ENCODE data around the gene AMDHD2.
A peak's percentile ranks its signal among the peaks of the same experiment; 100 is the strongest.
"Not testable (repeated sequence)": the region's sequence is repeated elsewhere in the genome, so short reads cannot be mapped to it uniquely, and the experiment has no call there.

Gene AMDHD2

GRCh38 chr16:2475413-2476344, 44.5 kb upstream of the AMDHD2 start:
- intact Hi-C loops (cut with DNase I; ENCODE audit: low total_unique reads): loop anchor here (10.0 kb wide), 1 partner anchor 131 kb away; the partner anchor contains the start of gene ABCA3
- peaks cover 6 to 29% of the 10 kb centered on the region in 2 donors for H3K27me3 ChIP-seq
- no peak for DNase-seq
- H3K27ac ChIP-seq: peak overlapping the region in 1 of 2 donors; percentile 44
- no peak for TF ChIP-seq CTCF (IDR thresholded peaks at IDR 0.05)
- peak overlapping the region; percentile 74 to 78 for H3K4me3 ChIP-seq
- no peaks in the 10 kb centered on the region for H3K9me3 ChIP-seq
- H3K4me1 ChIP-seq: peaks cover 6 to 49% (median 38%) of the 10 kb centered on the region in 4 donors
- no peaks in the 10 kb centered on the region for H3K36me3 ChIP-seq

- no peak for TF ChIP-seq CTCF (IDR thresholded peaks at IDR 0.05)
- H3K36me3 ChIP-seq: no peaks in the 10 kb centered on the region
- no peak overlapping the region for H3K4me3 ChIP-seq
- H3K27ac ChIP-seq: no peak overlapping the region
- intact Hi-C loops (cut with DNase I; ENCODE audit: low total_unique reads): loop anchor here (10.0 kb wide), 1 partner anchor 132 kb away; the partner anchor contains the start of gene ABCA3
- H3K9me3 ChIP-seq: no peaks in the 10 kb centered on the region
- H3K27me3 ChIP-seq: peaks cover under 1 to 23% of the 10 kb centered on the region in 2 donors
- DNase-seq: no peak
- peaks cover 0 to 42% (median 32%) of the 10 kb centered on the region in 4 donors for H3K4me1 ChIP-seq
Observed at GRCh38 chr16:2476345-2476720, 43.8 kb upstream of the AMDHD2 start.

- no peak for TF ChIP-seq CTCF (IDR thresholded peaks at IDR 0.05)
- Histone ChIP-seq H3K4me3 (no peak overlapping the region), H3K9me3 (no peaks in the 10 kb centered on the region), H3K27me3 (peaks cover 0 to 19% of the 10 kb centered on the region in 2 donors), H3K36me3 (no peaks in the 10 kb centered on the region), H3K27ac (no peak overlapping the region), H3K4me1 (peaks cover 0 to 38% (median 28%) of the 10 kb centered on the region in 4 donors)
- intact Hi-C loops (cut with DNase I; ENCODE audit: low total_unique reads): loop anchor here (10.0 kb wide), 1 partner anchor 132 kb away; the partner anchor contains the start of gene ABCA3
- no peak for DNase-seq
Observed at GRCh38 chr16:2476741-2477140, 43.4 kb upstream of the AMDHD2 start.

- peaks cover 0 to 13% of the 10 kb centered on the region in 2 donors for H3K27me3 ChIP-seq
- intact Hi-C loops (cut with DNase I; ENCODE audit: low total_unique reads): loop anchor here (10.0 kb wide), 1 partner anchor 133 kb away; the partner anchor contains the start of gene ABCA3
- H3K27ac ChIP-seq: no peak overlapping the region
- TF ChIP-seq CTCF (IDR thresholded peaks at IDR 0.05): no peak
- DNase-seq: no peak
- peaks cover 0 to 37% (median 26%) of the 10 kb centered on the region in 4 donors for H3K4me1 ChIP-seq
- H3K36me3 ChIP-seq: no peaks in the 10 kb centered on the region
- no peaks in the 10 kb centered on the region for H3K9me3 ChIP-seq
- no peak overlapping the region for H3K4me3 ChIP-seq
Observed at GRCh38 chr16:2477327-2477726, 42.8 kb upstream of the AMDHD2 start.

- Histone ChIP-seq H3K36me3 (no peaks in the 10 kb centered on the region), H3K4me3 (no peak overlapping the region), H3K27me3 (peaks cover 0 to 3% of the 10 kb centered on the region in 2 donors), H3K9me3 (no peaks in the 10 kb centered on the region), H3K27ac (no peak overlapping the region), H3K4me1 (peaks cover 0 to 39% (median 27%) of the 10 kb centered on the region in 4 donors)
- intact Hi-C loops (cut with DNase I; ENCODE audit: low total_unique reads): loop anchor here (10.0 kb wide), 1 partner anchor 133 kb away; the partner anchor contains the start of gene ABCA3
- DNase-seq: no peak
- TF ChIP-seq CTCF (IDR thresholded peaks at IDR 0.05): no peak
Observed at GRCh38 chr16:2478279-2478678, 41.9 kb upstream of the AMDHD2 start.

GRCh38 chr16:2479996-2480395, 40.2 kb upstream of the AMDHD2 start:
- H3K27ac ChIP-seq, H3K4me3 ChIP-seq, DNase-seq, H3K27me3 ChIP-seq, H3K36me3 ChIP-seq, H3K9me3 ChIP-seq: not testable (repeated sequence)
- intact Hi-C loops (cut with DNase I; ENCODE audit: low total_unique reads): loop anchor here (10.0 kb wide), 1 partner anchor 135 kb away; the partner anchor contains the start of gene ABCA3
- peaks cover 0 to 39% (median 16%) of the 10 kb centered on the region in 4 donors for H3K4me1 ChIP-seq
